ENCODE results near the gene GORASP2.

The GORASP2 gene

GRCh38 chr2:170969030-170969429, 40.0 kb downstream of the GORASP2 start:
- no peak overlapping the region for H3K27ac ChIP-seq
- no peak for DNase-seq
- H3K27me3 ChIP-seq (replicated peaks): no peaks in the 10 kb centered on the region
- TF ChIP-seq CTCF (IDR thresholded peaks at IDR 0.05; ENCODE audit: low read depth, low read length, missing control alignments): no peak
- H3K4me3 ChIP-seq (ENCODE audit: low read depth, low read length): no peak overlapping the region
- H3K36me3 ChIP-seq (replicated peaks): peaks cover 46% of the 10 kb centered on the region
- in situ Hi-C loops (cut with HindIII; ENCODE audit: low pct_ligation_motif_present, low sequenced_read_pairs): loop anchor here (25.0 kb wide), 1 partner anchor 193 kb away; the partner anchor contains the start of gene TLK1

DNA sequence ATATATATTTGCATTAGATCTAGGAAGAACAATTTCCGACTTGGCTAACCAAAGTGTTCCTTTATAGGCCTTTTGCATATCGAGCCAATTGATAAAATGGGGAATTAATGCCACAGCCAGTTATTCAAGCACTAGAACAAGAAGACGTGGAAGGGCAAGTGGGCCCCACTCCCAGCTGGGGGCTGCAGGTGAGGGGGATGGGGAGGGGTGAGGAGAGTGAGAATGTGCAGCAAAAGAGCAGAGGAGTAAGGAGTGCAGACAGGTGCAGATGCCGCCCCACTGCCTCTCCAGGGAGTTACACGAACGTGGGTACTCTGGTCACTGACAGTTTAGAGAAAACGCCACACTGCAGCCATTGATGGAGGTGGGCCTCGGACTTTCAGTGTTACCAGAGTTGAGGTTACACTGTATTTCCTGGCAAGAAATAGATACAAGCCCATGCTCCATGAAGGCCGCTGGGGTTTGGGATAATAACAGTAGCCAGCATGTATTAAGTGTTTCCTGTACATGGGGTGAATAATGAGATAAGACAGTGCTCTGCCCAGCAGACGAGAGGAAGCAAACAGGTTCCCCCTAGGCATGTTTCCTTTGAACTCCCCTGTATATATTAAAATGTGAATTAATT, 40.9 kb downstream of the GORASP2 start:
- TF ChIP-seq CTCF (IDR thresholded peaks at IDR 0.05; ENCODE audit: low read depth, low read length, missing control alignments): no peak
- no peak overlapping the region for H3K4me3 ChIP-seq (ENCODE audit: low read depth, low read length)
- no peak overlapping the region for H3K27ac ChIP-seq
- H3K27me3 ChIP-seq (replicated peaks): no peaks in the 10 kb centered on the region
- in situ Hi-C loops (cut with HindIII; ENCODE audit: low pct_ligation_motif_present, low sequenced_read_pairs): loop anchor here (25.0 kb wide), 1 partner anchor 192 kb away; the partner anchor contains the start of gene TLK1
- peaks cover 37% of the 10 kb centered on the region for H3K36me3 ChIP-seq (replicated peaks)
- no peak for DNase-seq

DNA sequence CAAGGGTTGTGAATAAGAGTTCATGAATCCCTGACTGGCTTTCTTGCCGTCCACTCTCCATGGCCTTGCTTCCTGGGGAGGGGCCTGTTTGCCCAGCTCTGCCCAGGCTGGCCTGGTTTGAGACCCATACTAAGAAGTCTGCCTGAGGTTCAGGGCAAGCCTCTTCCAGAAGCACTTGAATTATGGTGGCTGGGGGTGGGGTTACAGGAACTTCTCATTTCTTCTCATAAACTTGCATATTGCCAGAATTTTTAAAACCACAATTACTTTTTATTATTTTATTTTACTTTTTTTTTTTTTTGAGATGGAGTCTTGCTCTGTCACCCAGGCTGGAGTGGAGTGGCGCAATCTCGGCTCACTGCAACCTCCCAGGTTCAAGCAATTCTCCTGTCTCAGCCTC, 42.0 kb downstream of the GORASP2 start:
- no peak overlapping the region for H3K27ac ChIP-seq
- no peaks in the 10 kb centered on the region for H3K27me3 ChIP-seq (replicated peaks)
- no peak for DNase-seq
- H3K4me3 ChIP-seq (ENCODE audit: low read depth, low read length): no peak overlapping the region
- H3K36me3 ChIP-seq (replicated peaks): peaks cover 27% of the 10 kb centered on the region
- in situ Hi-C loops (cut with HindIII; ENCODE audit: low pct_ligation_motif_present, low sequenced_read_pairs): loop anchor here (25.0 kb wide), 1 partner anchor 191 kb away; the partner anchor contains the start of gene TLK1
- TF ChIP-seq CTCF (IDR thresholded peaks at IDR 0.05; ENCODE audit: low read depth, low read length, missing control alignments): no peak

GRCh38 chr2:170972296-170973224, 43.5 kb downstream of the GORASP2 start:
- Histone ChIP-seq H3K27ac (no peak overlapping the region), H3K27me3 (replicated peaks) (no peaks in the 10 kb centered on the region), H3K36me3 (replicated peaks) (peaks cover 15% of the 10 kb centered on the region), H3K4me3 (ENCODE audit: low read depth, low read length) (no peak overlapping the region)
- TF ChIP-seq CTCF (IDR thresholded peaks at IDR 0.05; ENCODE audit: low read depth, low read length, missing control alignments): no peak
- in situ Hi-C loops (cut with HindIII; ENCODE audit: low pct_ligation_motif_present, low sequenced_read_pairs): loop anchor here (25.0 kb wide), 1 partner anchor 190 kb away; the partner anchor contains the start of gene TLK1
- no peak for DNase-seq

DNA sequence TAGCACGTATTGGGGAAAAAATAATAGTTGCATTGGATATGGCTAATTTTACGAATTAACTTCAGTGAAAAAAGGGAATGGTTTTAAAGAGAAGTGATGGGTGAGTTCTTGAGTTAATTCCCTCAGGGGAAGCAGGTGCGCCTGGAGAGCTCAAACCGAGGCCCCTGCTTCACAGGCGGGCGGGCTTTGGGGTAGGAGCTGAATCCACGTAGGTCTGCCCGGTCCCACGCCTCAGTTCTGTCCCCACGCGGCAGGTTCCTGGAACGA, 44.1 kb downstream of the GORASP2 start:
- no peak for DNase-seq

More for the DNA sequence above, 44.1 kb downstream of the GORASP2 start:
- no peak for TF ChIP-seq CTCF (IDR thresholded peaks at IDR 0.05; ENCODE audit: low read depth, low read length, missing control alignments)
- H3K36me3 ChIP-seq (replicated peaks): peaks cover 11% of the 10 kb centered on the region
- peak overlapping the region; percentile 45 for H3K4me3 ChIP-seq (ENCODE audit: low read depth, low read length)
- H3K27me3 ChIP-seq (replicated peaks): no peaks in the 10 kb centered on the region
- no peak overlapping the region for H3K27ac ChIP-seq
- in situ Hi-C loops (cut with HindIII; ENCODE audit: low pct_ligation_motif_present, low sequenced_read_pairs): loop anchor here (25.0 kb wide), 1 partner anchor 189 kb away; the partner anchor contains the start of gene TLK1
